Caco-2 (cell line): Measurements from ENCODE around the gene WNT2B. TPM values are rescaled to one million over a fixed set of nuclear protein-coding genes. Genes with fewer than 3 reads are reported as not detected.

ENCODE experiments used
- BruUV-seq: library from RNA; stranded (reverse); fragments of 400-500 nt; replicated peaks from 2 replicates; lab custom pipeline; 2021; lab: Mats Ljungman, UMichigan
- CTCF ChIA-PET: fragments of 300-600 bp; sonication (Branson Sonifier 250); formaldehyde crosslinking; loops from one replicate; lab custom pipeline; 2022; ENCODE audit warnings: antibody characterized with exemption; lab: Charles Lee
- POLR2A ChIA-PET: fragments of 300-600 bp; sonication (Branson Sonifier 250); formaldehyde crosslinking; loops from one replicate; lab custom pipeline; 2022; ENCODE audit warnings: antibody characterized with exemption; lab: Charles Lee
- DNase-seq, 2 experiments: peaks; one replicate each; pipeline versions ENCODE4 v3.0.0 to v3.0.0-alpha.2; 2020 to 2022
- H3K27me3 ChIP-seq: replicated peaks from 2 replicates; pipeline ENCODE4 v1.6.0; 2011; ENCODE audit warnings: low read length; ENCODE audit not compliant: control insufficient read depth, insufficient read depth
- H3K36me3 ChIP-seq: 2 replicates; pipeline ENCODE4 v1.5.1; 2011; ENCODE audit warnings: low read length; ENCODE audit not compliant: control insufficient read depth, insufficient read depth
- H3K4me1 ChIP-seq: fragments of 250-450 bp; sonication (Bioruptor Pico); 2 replicates; pipeline ENCODE4 v1.5.1; 2020; ENCODE audit warnings: mild to moderate bottlenecking
- H3K4me3 ChIP-seq: 2 replicates; pipeline ENCODE4 v1.5.1; 2011; ENCODE audit warnings: low read depth, mild to moderate bottlenecking, control low read depth, low read length
- H3K9me3 ChIP-seq: fragments of 250-450 bp; sonication (Bioruptor Pico); 2 replicates; pipeline ENCODE4 v1.5.1; 2020; ENCODE audit warnings: mild to moderate bottlenecking, moderate library complexity
- H3K27ac Mint-ChIP-seq: one replicate; pipeline ENCODE4 v1.8.0; 2022; ENCODE audit warnings: mixed read lengths; ENCODE audit not compliant: unreplicated experiment
- H3K27me3 Mint-ChIP-seq: one replicate; pipeline ENCODE4 v1.8.0; 2022; ENCODE audit warnings: mixed read lengths; ENCODE audit not compliant: insufficient read depth, unreplicated experiment
- H3K36me3 Mint-ChIP-seq: one replicate; pipeline ENCODE4 v1.8.0; 2022; ENCODE audit warnings: mild to moderate bottlenecking, mixed read lengths; ENCODE audit not compliant: insufficient read depth, unreplicated experiment
- H3K4me1 Mint-ChIP-seq: one replicate; pipeline ENCODE4 v1.8.0; 2022; ENCODE audit warnings: low read depth, mixed read lengths; ENCODE audit not compliant: unreplicated experiment
- H3K4me3 Mint-ChIP-seq: one replicate; pipeline ENCODE4 v1.8.0; 2022; ENCODE audit warnings: mild to moderate bottlenecking, moderate library complexity, mixed read lengths; ENCODE audit not compliant: unreplicated experiment
- H3K9me3 Mint-ChIP-seq: one replicate; pipeline ENCODE4 v1.8.0; 2022; ENCODE audit warnings: mixed read lengths; ENCODE audit not compliant: unreplicated experiment
- CTCF ChIP-seq, 2 experiments: fragments of 200-600 bp in 1 of 2; IDR thresholded peaks; 1 replicate in 1 of 2; 2 replicates in 1 of 2; pipeline versions ENCODE4 v1.5.1 to v1.8.0; 2011 to 2022; ENCODE audit warnings: antibody characterized with exemption in 1 of 2, control low read depth in 1 of 2, inconsistent platforms in 1 of 2, low read depth in 1 of 2, low read length in 1 of 2, mild to moderate bottlenecking in 1 of 2, moderate library complexity in 1 of 2; ENCODE audit not compliant: insufficient read depth in 1 of 2, severe bottlenecking in 1 of 2, unreplicated experiment in 1 of 2
- intact Hi-C: fragments of 100-400 bp; cut with micrococcal nuclease; formaldehyde crosslinking; loops from one replicate; pipeline ENCODE4 v1.10.0; 2022; ENCODE audit not compliant: unreplicated experiment
- total RNA-seq: library from RNA; stranded (reverse); gene quantifications from 2 replicates; pipeline ENCODE4 v1.2.3, GENCODE V29; 2022

The WNT2B gene
- total RNA-seq, 1 experiment from 2014 or later, result 0.70 TPM

GRCh38 chr1:112513112-112513870, 4.5 kb downstream of the WNT2B start:
- no peaks in the 10 kb centered on the region for H3K9me3 ChIP-seq
- peaks cover 8% of the 10 kb centered on the region for H3K27me3 Mint-ChIP-seq
- no peak overlapping the region for H3K27ac Mint-ChIP-seq
- no TSS peak for BruUV-seq
- no peaks in the 10 kb centered on the region for H3K27me3 ChIP-seq
- ChIA-PET POLR2A (no interaction called here), CTCF (no interaction called here)
- TF ChIP-seq CTCF (IDR thresholded peaks at IDR 0.05; ENCODE audit: insufficient read depth in 1 of 2, low read depth in 1 of 2, low read length in 1 of 2, severe bottlenecking in 1 of 2, unreplicated experiment in 1 of 2), result no peak
- no peaks in the 10 kb centered on the region for H3K36me3 Mint-ChIP-seq
- no peaks in the 10 kb centered on the region for H3K4me1 ChIP-seq
- no peaks in the 10 kb centered on the region for H3K9me3 Mint-ChIP-seq
- intact Hi-C loops, result no loop called here
- no peaks in the 10 kb centered on the region for H3K4me1 Mint-ChIP-seq
- no peak for DNase-seq
- no peaks in the 10 kb centered on the region for H3K36me3 ChIP-seq
- no peak overlapping the region for H3K4me3 ChIP-seq
- H3K4me3 Mint-ChIP-seq, result no peak overlapping the region

GRCh38 chr1:112514901-112515300, 6.1 kb downstream of the WNT2B start:
- CTCF ChIA-PET, result no interaction called here
- TF ChIP-seq CTCF (IDR thresholded peaks at IDR 0.05; ENCODE audit: insufficient read depth in 1 of 2, low read depth in 1 of 2, low read length in 1 of 2, severe bottlenecking in 1 of 2, unreplicated experiment in 1 of 2), result no peak
- Histone ChIP-seq H3K4me3 (no peak overlapping the region), H3K4me1 (no peaks in the 10 kb centered on the region), H3K36me3 (no peaks in the 10 kb centered on the region), H3K9me3 (no peaks in the 10 kb centered on the region), H3K27me3 (no peaks in the 10 kb centered on the region)
- POLR2A ChIA-PET, result no interaction called here
- BruUV-seq, result no TSS peak
- H3K27ac Mint-ChIP-seq, result no peak overlapping the region
- no peaks in the 10 kb centered on the region for H3K4me1 Mint-ChIP-seq
- intact Hi-C loops, result no loop called here
- no peaks in the 10 kb centered on the region for H3K9me3 Mint-ChIP-seq
- H3K4me3 Mint-ChIP-seq, result no peak overlapping the region
- DNase-seq, result no peak
- H3K27me3 Mint-ChIP-seq, result peaks cover 6% of the 10 kb centered on the region
- H3K36me3 Mint-ChIP-seq, result no peaks in the 10 kb centered on the region

- intact Hi-C loops, result loop anchor here (2.0 kb wide), 1 partner anchor 51 kb away; no protein-coding TSS in a partner anchor
- no peak for DNase-seq
- Histone ChIP-seq H3K9me3 (no peaks in the 10 kb centered on the region), H3K4me3 (no peak overlapping the region), H3K27me3 (no peaks in the 10 kb centered on the region), H3K4me1 (no peaks in the 10 kb centered on the region), H3K36me3 (no peaks in the 10 kb centered on the region)
- Mint-ChIP-seq H3K4me3 (no peak overlapping the region), H3K27me3 (peaks cover under 1% of the 10 kb centered on the region), H3K9me3 (no peaks in the 10 kb centered on the region), H3K36me3 (no peaks in the 10 kb centered on the region), H3K27ac (no peak overlapping the region), H3K4me1 (no peaks in the 10 kb centered on the region)
- no peak for TF ChIP-seq CTCF (IDR thresholded peaks at IDR 0.05; ENCODE audit: insufficient read depth in 1 of 2, low read depth in 1 of 2, low read length in 1 of 2, severe bottlenecking in 1 of 2, unreplicated experiment in 1 of 2)
- CTCF ChIA-PET, result no interaction called here
- POLR2A ChIA-PET, result no interaction called here
- no TSS peak for BruUV-seq
Observed at GRCh38 chr1:112515311-112516009, 6.7 kb downstream of the WNT2B start.
